CD4-positive, alpha-beta T cell treated with Interleukin-4 for 1 hour (primary cell): ENCODE data around the gene C2orf76.
A peak's percentile ranks its signal among the peaks of the same experiment; 100 is the strongest.
"Not testable (repeated sequence)": the region's sequence is repeated elsewhere in the genome, so short reads cannot be mapped to it uniquely, and the experiment has no call there.

Source experiments
- DNase-seq, 2 donors: peaks; one replicate each; pipeline ENCODE4 v3.0.0-alpha.2; 2020 to 2022

The C2orf76 gene

GRCh38 chr2:119377294-119377992, 10.8 kb upstream of the C2orf76 start:
- DNase-seq = no peak

- DNase-seq = no peak
Observed at GRCh38 chr2:119376810-119377209, 10.2 kb upstream of the C2orf76 start.

DNA sequence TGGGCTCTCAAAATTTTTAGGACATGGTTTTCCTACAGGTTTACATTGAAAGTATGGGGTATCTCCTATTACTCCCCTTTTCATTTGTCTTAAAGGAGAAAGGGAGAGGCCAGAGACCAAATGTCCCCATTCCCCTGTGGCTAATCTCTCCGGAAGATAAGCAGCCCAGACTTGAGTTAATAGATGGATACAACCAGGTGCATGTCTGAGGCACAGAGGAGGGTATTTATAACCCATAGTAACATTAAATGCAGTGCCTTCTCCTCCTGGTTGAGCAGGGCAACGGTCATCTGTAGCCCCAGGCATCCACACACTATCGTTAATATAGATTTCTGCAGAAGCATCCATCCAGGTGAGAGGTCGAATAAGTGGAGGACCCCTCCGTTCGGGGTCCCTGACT, 9.8 kb upstream of the C2orf76 start:
- not testable (repeated sequence) for DNase-seq

GRCh38 chr2:119373907-119374745, 7.5 kb upstream of the C2orf76 start:
- not testable (repeated sequence) for DNase-seq

DNA sequence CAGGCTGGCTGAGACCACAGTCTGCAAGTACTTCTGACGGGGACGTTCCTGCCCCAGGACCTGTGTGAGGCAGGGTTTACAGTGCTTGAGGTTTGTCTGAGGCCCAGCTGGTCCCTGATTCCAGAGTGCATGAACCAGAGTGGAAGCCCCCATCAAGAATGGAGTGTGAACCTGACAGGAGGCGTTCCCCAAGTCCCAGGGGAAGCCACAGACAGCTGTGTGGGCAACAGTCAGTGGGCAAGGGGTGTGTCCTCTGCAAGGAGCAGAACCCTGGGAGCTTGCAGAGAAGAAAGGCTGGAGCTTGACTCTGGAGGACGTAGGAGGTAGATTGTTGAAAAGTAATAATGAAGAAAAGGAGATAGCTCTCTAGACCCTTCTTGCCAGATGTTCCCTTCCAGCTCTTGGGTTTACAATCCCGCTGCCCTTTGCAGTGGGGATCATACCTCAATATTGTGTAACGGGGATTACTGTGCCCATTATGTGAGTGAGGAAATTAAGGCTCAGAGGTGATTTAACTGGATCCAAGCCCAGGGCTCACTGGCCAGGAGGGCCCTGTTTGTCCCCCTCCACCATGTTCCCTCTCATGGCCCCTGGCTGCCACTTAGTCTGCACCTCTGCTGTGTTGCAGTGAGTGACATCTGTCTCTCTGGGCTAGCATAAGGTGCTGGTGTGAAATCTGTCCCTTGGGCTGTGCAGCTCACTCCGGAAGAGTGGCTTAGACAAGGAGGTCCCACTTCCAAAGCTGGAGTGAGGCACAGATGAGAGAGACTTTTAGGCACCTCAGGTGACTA, 6.3 kb upstream of the C2orf76 start:
- DNase-seq = no peak

- no peak for DNase-seq
Observed at GRCh38 chr2:119371111-119371510, 4.5 kb upstream of the C2orf76 start.

DNA sequence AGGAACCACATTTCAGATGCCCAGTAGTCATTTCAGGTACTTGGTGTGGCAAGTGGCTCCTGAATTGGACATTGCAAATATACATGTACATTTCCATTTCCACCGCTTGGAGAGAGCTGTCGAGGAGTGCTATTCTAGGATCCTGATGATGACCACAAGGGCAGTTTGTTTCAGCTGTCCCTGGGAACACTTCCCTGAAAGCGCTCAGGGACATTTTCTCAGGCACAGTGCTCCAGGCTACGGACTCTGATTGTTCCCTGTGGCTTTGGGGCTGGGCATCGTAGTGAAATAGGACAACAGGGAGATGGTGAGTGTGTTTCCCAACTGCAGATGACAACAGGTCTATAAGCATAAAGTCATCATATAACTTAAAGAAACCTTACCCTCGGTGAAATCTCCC, 3.2 kb upstream of the C2orf76 start:
- no peak for DNase-seq

DNA sequence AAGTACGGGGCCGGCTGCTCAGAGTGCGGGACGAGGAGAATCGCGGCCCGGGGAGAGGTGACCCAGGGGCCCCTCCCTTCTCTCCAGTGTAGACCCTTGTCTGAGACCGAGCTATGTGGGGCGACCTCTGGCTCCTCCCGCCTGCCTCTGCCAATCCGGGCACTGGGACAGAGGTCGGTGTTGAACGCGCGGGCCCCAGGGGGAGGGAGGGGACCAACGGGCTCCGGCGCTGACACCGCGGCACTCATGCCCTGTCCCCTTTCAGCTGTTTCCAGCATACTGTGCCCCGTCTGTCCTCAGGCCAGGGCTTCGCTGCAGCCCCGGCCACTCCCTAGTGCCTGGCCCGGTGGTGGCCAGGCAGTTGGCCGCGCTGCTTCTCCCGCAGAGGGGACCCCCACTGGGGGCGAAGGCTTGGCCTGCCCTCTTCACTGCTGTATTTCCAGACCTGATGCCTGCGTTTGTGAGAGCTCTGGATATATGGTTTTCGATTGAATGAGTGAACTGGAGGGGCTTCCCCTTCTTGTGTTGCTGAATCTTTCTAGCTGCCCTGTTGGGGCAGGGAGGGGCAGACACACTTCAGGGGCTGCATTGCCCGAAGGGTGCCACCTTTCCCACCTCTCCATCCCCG, 952 bp upstream of the C2orf76 start:
- peak; percentile 23 to 25 for DNase-seq

- DNase-seq = no peak
Observed at GRCh38 chr2:119366161-119366648, 429 bp downstream of the C2orf76 start.

DNA sequence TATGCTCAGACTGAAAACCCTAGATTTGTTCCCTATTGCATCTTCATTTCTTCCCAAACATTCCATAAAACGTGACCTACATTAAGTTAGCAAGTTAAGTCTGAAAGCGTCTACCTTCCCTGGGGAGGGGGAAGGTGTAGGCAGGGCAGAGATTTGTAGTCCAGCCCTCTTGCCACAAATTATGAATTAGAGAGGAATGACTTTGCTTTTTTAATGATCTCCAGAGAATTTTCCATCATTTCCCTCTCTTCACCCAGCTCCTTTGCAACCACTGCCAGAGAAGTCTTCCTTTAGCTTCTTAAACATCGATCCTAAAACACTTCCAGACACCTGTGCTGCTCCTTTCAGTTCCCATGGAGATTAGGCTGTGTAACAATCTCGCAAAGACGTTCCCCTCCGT, 1.2 kb downstream of the C2orf76 start:
- DNase-seq = no peak

- no peak for DNase-seq
Observed at GRCh38 chr2:119364798-119365197, 1.8 kb downstream of the C2orf76 start.

- DNase-seq = no peak
Observed at GRCh38 chr2:119360423-119360966, 6.1 kb downstream of the C2orf76 start.

- DNase-seq = no peak
Observed at GRCh38 chr2:119359774-119360173, 6.9 kb downstream of the C2orf76 start.

- no peak for DNase-seq
Observed at GRCh38 chr2:119354860-119355259, 11.8 kb downstream of the C2orf76 start.

DNA sequence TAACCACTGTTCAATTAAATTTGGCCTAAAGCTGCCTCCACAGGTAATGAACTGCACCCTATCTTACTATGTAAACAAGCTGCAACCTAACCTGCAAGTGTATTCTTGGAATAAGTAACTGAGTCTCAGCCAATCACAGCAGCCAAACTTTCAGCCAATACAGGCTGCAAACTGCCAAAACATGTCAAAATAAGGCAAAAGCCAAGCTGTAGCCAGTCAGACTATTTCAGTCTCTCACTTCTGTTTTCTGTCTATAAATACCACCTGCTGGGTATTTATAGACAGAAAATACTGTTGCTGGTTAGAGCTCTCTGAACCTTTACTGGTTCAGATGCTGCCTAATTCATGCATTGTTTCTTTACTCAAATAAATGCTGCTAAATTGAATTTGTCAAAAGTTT, 14.3 kb downstream of the C2orf76 start:
- peak in 1 of 2 donors; percentile 15 for DNase-seq

DNA sequence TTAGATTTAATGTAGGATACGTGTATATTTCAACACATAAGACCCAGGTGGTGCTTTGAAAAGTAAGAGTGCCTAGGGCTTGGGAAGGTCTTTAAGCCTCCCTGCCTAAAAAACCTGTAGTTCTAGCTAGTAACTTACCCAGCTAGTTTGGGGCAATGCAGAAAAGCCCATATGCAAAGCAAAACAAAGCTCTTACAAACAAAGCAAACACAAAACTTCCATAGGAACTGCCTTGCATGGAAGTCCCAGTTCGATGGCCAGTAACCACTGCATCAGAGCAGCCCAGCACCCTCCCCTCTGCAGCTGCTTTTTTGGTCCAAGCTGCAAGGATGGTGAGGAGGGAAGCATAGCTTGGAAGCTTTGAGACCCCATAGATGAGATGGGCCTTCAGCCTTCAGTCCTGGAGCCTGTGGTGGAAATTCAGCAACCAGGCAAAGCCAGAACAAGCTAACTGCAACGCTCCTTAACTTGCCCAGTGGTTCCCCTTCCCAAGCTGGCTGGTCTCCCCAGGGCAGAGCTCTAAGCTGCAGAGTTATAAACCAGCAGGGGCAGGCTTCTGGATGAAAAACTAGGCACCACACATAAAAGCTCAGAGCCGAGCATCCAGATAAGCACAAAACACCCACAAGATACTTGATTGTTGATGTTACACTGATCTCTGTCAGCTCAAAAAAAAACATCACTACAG, 16.2 kb downstream of the C2orf76 start:
- DNase-seq = no peak

GRCh38 chr2:119349289-119349688, 17.3 kb downstream of the C2orf76 start:
- no peak for DNase-seq

GRCh38 chr2:119341684-119342083, 24.9 kb downstream of the C2orf76 start:
- DNase-seq = no peak

GRCh38 chr2:119339562-119339923, 27.1 kb downstream of the C2orf76 start:
- DNase-seq = no peak

DNA sequence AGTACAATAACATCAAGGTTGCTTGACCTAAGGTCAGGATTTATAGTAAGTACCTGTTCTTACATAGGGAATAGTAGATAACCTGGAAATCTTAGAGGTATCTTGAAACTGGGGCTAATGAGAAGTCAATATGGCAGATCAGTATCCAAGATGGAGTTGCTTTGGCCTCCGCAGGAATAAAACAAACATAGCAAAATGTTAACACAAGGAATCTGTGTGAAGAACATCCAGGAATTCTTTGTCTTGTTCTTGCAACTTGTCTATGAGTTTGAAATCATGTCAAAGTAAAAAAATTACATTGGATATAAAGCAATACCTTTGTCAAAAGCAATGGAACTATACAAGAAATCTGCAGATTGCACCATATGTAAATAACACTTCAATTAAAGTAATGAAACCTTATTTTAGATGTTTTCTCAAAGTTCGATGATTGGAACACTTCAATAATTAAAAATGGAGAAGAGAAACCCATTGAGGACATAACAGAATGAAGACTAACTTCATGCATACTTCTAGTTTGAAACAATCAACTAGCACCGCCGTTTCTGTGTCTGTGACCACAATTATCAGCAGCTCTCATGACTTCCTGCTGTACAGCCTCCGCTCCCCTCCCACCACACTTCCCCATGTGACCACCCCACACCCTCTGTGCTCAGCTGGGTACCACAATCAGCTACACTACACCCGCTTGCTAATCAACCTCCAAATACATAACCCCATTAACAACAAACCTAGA, 27.6 kb downstream of the C2orf76 start:
- peak; percentile 60 to 66 for DNase-seq

- DNase-seq = no peak
Observed at GRCh38 chr2:119338272-119338671, 28.4 kb downstream of the C2orf76 start.
